Activated CD8-positive, alpha-beta T cell treated with anti-CD3 and anti-CD28 coated beads, Interleukin-2, amount 10 ng/mL, durations not matched to agents 7 days and 5 days (primary cell): ENCODE measurements around the gene PTPA. TPM values are rescaled to one million over a fixed set of nuclear protein-coding genes. Genes with fewer than 3 reads are reported as not detected.

Experiments used
- ATAC-seq: fragments of 150-1000 bp; cut with Tn5 transposase; one replicate; pipeline ENCODE4 v1.10.0; 2021; ENCODE audit warnings: moderate library complexity
- CTCF ChIA-PET: fragments of 350-600 bp; sonication (Branson Sonifier 250); formaldehyde crosslinking; loops from one replicate; lab custom pipeline; 2021; ENCODE audit warnings: antibody characterized with exemption; lab: Charles Lee
- POLR2A ChIA-PET: fragments of 350-600 bp; sonication (Branson Sonifier 250); formaldehyde crosslinking; loops from one replicate; lab custom pipeline; 2021; ENCODE audit warnings: antibody characterized with exemption; lab: Charles Lee
- DNase-seq: peaks from one replicate; pipeline ENCODE4 v3.0.0-alpha.2; 2020
- H3K27ac Mint-ChIP-seq: one replicate; pipeline ENCODE4 v1.8.0; 2021; ENCODE audit warnings: mild to moderate bottlenecking, mixed read lengths
- H3K27me3 Mint-ChIP-seq: one replicate; pipeline ENCODE4 v1.8.0; 2021; ENCODE audit warnings: low read depth, mixed read lengths
- H3K36me3 Mint-ChIP-seq: one replicate; pipeline ENCODE4 v1.8.0; 2021; ENCODE audit warnings: low read depth, mixed read lengths
- H3K4me1 Mint-ChIP-seq: one replicate; pipeline ENCODE4 v1.8.0; 2021; ENCODE audit warnings: low read depth, mixed read lengths
- H3K4me3 Mint-ChIP-seq: one replicate; pipeline ENCODE4 v1.8.0; 2021; ENCODE audit warnings: mild to moderate bottlenecking, mixed read lengths
- H3K9me3 Mint-ChIP-seq: one replicate; pipeline ENCODE4 v1.8.0; 2022; ENCODE audit warnings: mixed read lengths; ENCODE audit not compliant: insufficient read depth
- total RNA-seq, 2 experiments: library from RNA; stranded (reverse); gene quantifications; one replicate each; pipeline ENCODE4 v1.2.3, GENCODE V29; 2021

Gene PTPA
- total RNA-seq, 2 experiments from 2014 or later: 114 to 125 TPM

- H3K27me3 Mint-ChIP-seq: no peaks in the 10 kb centered on the region
- DNase-seq (no peak), ATAC-seq (no peak)
- peaks cover 17% of the 10 kb centered on the region for H3K4me1 Mint-ChIP-seq
- CTCF ChIA-PET: interaction anchor here (0.6 to 12.2 kb wide), 16 partner anchors 9 to 446 kb away, joined by 3 to 190 read pairs (median 5); no protein-coding TSS in a partner anchor
- no peak overlapping the region for H3K27ac Mint-ChIP-seq
- no peak overlapping the region for H3K4me3 Mint-ChIP-seq
- H3K36me3 Mint-ChIP-seq: no peaks in the 10 kb centered on the region
- POLR2A ChIA-PET: interaction anchor here (0.6 to 1.7 kb wide), 26 partner anchors 8 to 446 kb away, joined by 3 to 24 read pairs (median 4); no protein-coding TSS in a partner anchor
- no peaks in the 10 kb centered on the region for H3K9me3 Mint-ChIP-seq
These were observed 67.6 kb downstream of the PTPA start for GRCh38 chr9:129178568-129179382.

GRCh38 chr9:129181246-129181645 lies 70.0 kb downstream of the PTPA start:
- no peak overlapping the region for H3K27ac Mint-ChIP-seq
- ChIA-PET POLR2A (no interaction called here), CTCF (interaction anchor here (0.7 to 2.6 kb wide), 4 partner anchors 11 to 443 kb away, joined by 3 to 9 read pairs (median 3); no protein-coding TSS in a partner anchor)
- ATAC-seq: no peak
- no peaks in the 10 kb centered on the region for H3K27me3 Mint-ChIP-seq
- no peak for DNase-seq
- H3K9me3 Mint-ChIP-seq: no peaks in the 10 kb centered on the region
- H3K36me3 Mint-ChIP-seq: no peaks in the 10 kb centered on the region
- H3K4me3 Mint-ChIP-seq: no peak overlapping the region
- H3K4me1 Mint-ChIP-seq: peaks cover 14% of the 10 kb centered on the region

GRCh38 chr9:129182122-129182521 lies 70.9 kb downstream of the PTPA start:
- H3K27me3 Mint-ChIP-seq: no peaks in the 10 kb centered on the region
- no peaks in the 10 kb centered on the region for H3K9me3 Mint-ChIP-seq
- H3K36me3 Mint-ChIP-seq: no peaks in the 10 kb centered on the region
- DNase-seq (no peak), ATAC-seq (no peak)
- ChIA-PET CTCF (interaction anchor here (0.8 to 2.6 kb wide), 4 partner anchors 8 to 50 kb away, joined by 3 to 9 read pairs (median 4); no protein-coding TSS in a partner anchor), POLR2A (no interaction called here)
- peaks cover 14% of the 10 kb centered on the region for H3K4me1 Mint-ChIP-seq
- H3K27ac Mint-ChIP-seq: no peak overlapping the region
- H3K4me3 Mint-ChIP-seq: no peak overlapping the region

- DNase-seq: no peak
- Mint-ChIP-seq H3K36me3 (no peaks in the 10 kb centered on the region), H3K27ac (no peak overlapping the region), H3K9me3 (peaks cover 2% of the 10 kb centered on the region), H3K4me1 (peaks cover 14% of the 10 kb centered on the region), H3K4me3 (no peak overlapping the region), H3K27me3 (no peaks in the 10 kb centered on the region)
- ATAC-seq: no peak
- ChIA-PET POLR2A (no interaction called here), CTCF (interaction anchor here (0.9 to 2.6 kb wide), 5 partner anchors 9 to 52 kb away, joined by 3 to 9 read pairs (median 3); no protein-coding TSS in a partner anchor)
These were observed 71.6 kb downstream of the PTPA start for GRCh38 chr9:129182625-129183494.

- Mint-ChIP-seq H3K4me3 (no peak overlapping the region), H3K9me3 (peaks cover 2% of the 10 kb centered on the region), H3K27ac (no peak overlapping the region), H3K36me3 (no peaks in the 10 kb centered on the region), H3K27me3 (no peaks in the 10 kb centered on the region), H3K4me1 (peaks cover 12% of the 10 kb centered on the region)
- ATAC-seq (no peak), DNase-seq (no peak)
- ChIA-PET CTCF (interaction anchor here (1.0 to 2.6 kb wide), 7 partner anchors 8 to 441 kb away, joined by 3 to 9 read pairs (median 3); no protein-coding TSS in a partner anchor), POLR2A (no interaction called here)
These were observed 72.4 kb downstream of the PTPA start for GRCh38 chr9:129183495-129184218.

- ChIA-PET CTCF (interaction anchor here (1.1 to 1.9 kb wide), 4 partner anchors 11 to 440 kb away, joined by 3 to 5 read pairs (median 4); no protein-coding TSS in a partner anchor), POLR2A (no interaction called here)
- no peak overlapping the region for H3K27ac Mint-ChIP-seq
- no peaks in the 10 kb centered on the region for H3K27me3 Mint-ChIP-seq
- no peak overlapping the region for H3K4me3 Mint-ChIP-seq
- peaks cover 9% of the 10 kb centered on the region for H3K4me1 Mint-ChIP-seq
- ATAC-seq: no peak
- peaks cover 2% of the 10 kb centered on the region for H3K9me3 Mint-ChIP-seq
- H3K36me3 Mint-ChIP-seq: no peaks in the 10 kb centered on the region
- DNase-seq: no peak
These were observed 73.0 kb downstream of the PTPA start for GRCh38 chr9:129184219-129184524.

- DNase-seq (no peak), ATAC-seq (no peak)
- POLR2A ChIA-PET: no interaction called here
- Mint-ChIP-seq H3K27ac (no peak overlapping the region), H3K4me3 (no peak overlapping the region), H3K36me3 (no peaks in the 10 kb centered on the region), H3K9me3 (peaks cover 2% of the 10 kb centered on the region), H3K27me3 (no peaks in the 10 kb centered on the region), H3K4me1 (peaks cover 9% of the 10 kb centered on the region)
- CTCF ChIA-PET: interaction anchor here (1.1 to 1.9 kb wide), 4 partner anchors 12 to 440 kb away, joined by 3 to 5 read pairs (median 4); no protein-coding TSS in a partner anchor
These were observed 73.4 kb downstream of the PTPA start for GRCh38 chr9:129184596-129185122.

GRCh38 chr9:129185402-129185801 lies 74.2 kb downstream of the PTPA start:
- DNase-seq (no peak), ATAC-seq (no peak)
- no peaks in the 10 kb centered on the region for H3K36me3 Mint-ChIP-seq
- H3K27me3 Mint-ChIP-seq: no peaks in the 10 kb centered on the region
- ChIA-PET CTCF (interaction anchor here (1.9 kb wide), 1 partner anchor 43 kb away, joined by 4 read pairs; no protein-coding TSS in a partner anchor), POLR2A (no interaction called here)
- H3K27ac Mint-ChIP-seq: no peak overlapping the region
- peaks cover 9% of the 10 kb centered on the region for H3K4me1 Mint-ChIP-seq
- H3K9me3 Mint-ChIP-seq: peaks cover 2% of the 10 kb centered on the region
- no peak overlapping the region for H3K4me3 Mint-ChIP-seq

GRCh38 chr9:129185991-129186390 lies 74.8 kb downstream of the PTPA start:
- DNase-seq: no peak
- peaks cover 2% of the 10 kb centered on the region for H3K9me3 Mint-ChIP-seq
- peaks cover 9% of the 10 kb centered on the region for H3K4me1 Mint-ChIP-seq
- no peak overlapping the region for H3K4me3 Mint-ChIP-seq
- ChIA-PET POLR2A (no interaction called here), CTCF (interaction anchor here (2.0 kb wide), 1 partner anchor 12 kb away, joined by 6 read pairs; no protein-coding TSS in a partner anchor)
- H3K27ac Mint-ChIP-seq: no peak overlapping the region
- no peaks in the 10 kb centered on the region for H3K36me3 Mint-ChIP-seq
- H3K27me3 Mint-ChIP-seq: no peaks in the 10 kb centered on the region
- ATAC-seq: no peak

- Mint-ChIP-seq H3K27me3 (no peaks in the 10 kb centered on the region), H3K36me3 (no peaks in the 10 kb centered on the region), H3K9me3 (peaks cover 2% of the 10 kb centered on the region), H3K4me3 (no peak overlapping the region), H3K4me1 (peaks cover 9% of the 10 kb centered on the region), H3K27ac (no peak overlapping the region)
- ATAC-seq (no peak), DNase-seq (no peak)
- CTCF ChIA-PET: interaction anchor here (0.9 to 2.2 kb wide), 5 partner anchors 9 to 437 kb away, joined by 3 to 7 read pairs (median 4); partner anchors contain the start of gene IER5L
- POLR2A ChIA-PET: interaction anchor here (1.3 kb wide), 1 partner anchor 9 kb away, joined by 4 read pairs; the partner anchor contains the start of gene IER5L
These were observed 75.8 kb downstream of the PTPA start for GRCh38 chr9:129187042-129187441.
